GM12872 (cell line): ENCODE measurements around the gene GABRB2.

ENCODE experiments used
- CTCF ChIP-seq: IDR thresholded peaks from 3 replicates; pipeline ENCODE4 v1.5.1; 2011; ENCODE audit warnings: low read depth, mild to moderate bottlenecking, low read length, moderate library complexity; ENCODE audit not compliant: insufficient read depth

The GABRB2 gene

GRCh38 chr5:161548487-161549094 is 2.1 kb upstream of the GABRB2 start:
- TF ChIP-seq CTCF = no peak

- no peak for TF ChIP-seq CTCF
Observed at GRCh38 chr5:161547738-161548486, 1.4 kb upstream of the GABRB2 start.

- TF ChIP-seq CTCF = no peak
Observed at GRCh38 chr5:161547406-161547737, 847 bp upstream of the GABRB2 start.

GRCh38 chr5:161546095-161546469 is 443 bp downstream of the GABRB2 start:
- no peak for TF ChIP-seq CTCF

- TF ChIP-seq CTCF = no peak
Observed at GRCh38 chr5:161545344-161546094, 1.0 kb downstream of the GABRB2 start.

GRCh38 chr5:161544350-161544765 is 2.2 kb downstream of the GABRB2 start:
- TF ChIP-seq CTCF = peak; percentile 96

GRCh38 chr5:161539016-161539415 is 7.5 kb downstream of the GABRB2 start:
- no peak for TF ChIP-seq CTCF
